ENCODE measurements around the gene AMMECR1.

- TF ChIP-seq LEF1 (IDR thresholded peaks at IDR 0.05; ENCODE audit: borderline replicate concordance) (no peak), BHLHE40 (IDR thresholded peaks at IDR 0.05; ENCODE audit: borderline replicate concordance) (no peak), SP1 (IDR thresholded peaks at IDR 0.05) (no peak), SUZ12 (IDR thresholded peaks at IDR 0.05) (no peak), ELF4 (IDR thresholded peaks at IDR 0.05) (no peak), PKNOX1 (IDR thresholded peaks at IDR 0.05) (no peak)
Measured at GRCh38 chrX:110159865-110160264, 158.0 kb downstream of the AMMECR1 start.
